NCI-H187 treated with DMSO at 0.1 percent for 48 hours (cell line): ENCODE measurements around the gene HSFY2.
"Not testable (repeated sequence)": the region's sequence is repeated elsewhere in the genome, so short reads cannot be mapped to it uniquely, and the experiment has no call there.

Experiments used
- DNase-seq: peaks from one replicate; lab custom pipeline; 2025; lab: John Stamatoyannopoulos, UW

The HSFY2 gene, protein sequence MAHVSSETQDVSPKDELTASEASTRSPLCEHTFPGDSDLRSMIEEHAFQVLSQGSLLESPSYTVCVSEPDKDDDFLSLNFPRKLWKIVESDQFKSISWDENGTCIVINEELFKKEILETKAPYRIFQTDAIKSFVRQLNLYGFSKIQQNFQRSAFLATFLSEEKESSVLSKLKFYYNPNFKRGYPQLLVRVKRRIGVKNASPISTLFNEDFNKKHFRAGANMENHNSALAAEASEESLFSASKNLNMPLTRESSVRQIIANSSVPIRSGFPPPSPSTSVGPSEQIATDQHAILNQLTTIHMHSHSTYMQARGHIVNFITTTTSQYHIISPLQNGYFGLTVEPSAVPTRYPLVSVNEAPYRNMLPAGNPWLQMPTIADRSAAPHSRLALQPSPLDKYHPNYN

DNA sequence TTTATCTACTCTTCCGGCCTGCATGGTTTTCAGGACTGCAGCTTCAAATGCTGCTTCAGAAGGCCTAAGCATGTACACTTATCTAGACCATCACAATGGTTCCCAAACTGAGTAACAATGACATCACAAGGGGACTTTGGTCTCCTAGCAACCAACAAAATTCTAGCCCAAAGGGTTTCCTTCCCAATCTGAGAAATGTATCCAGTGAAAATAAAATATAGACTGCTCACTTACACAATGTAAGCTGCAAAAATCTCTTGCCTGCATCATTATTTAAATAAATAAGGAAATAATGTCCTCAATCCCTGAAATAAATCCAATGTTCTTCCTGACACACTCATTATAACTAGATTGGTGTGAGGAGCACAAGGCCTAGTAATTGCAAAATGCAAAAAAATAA lies at the start of gene HSFY2:
TSS of gene HSFY2 (minus strand) at position 101 of the 400 bp plus-strand sequence. CDS start 117 bp downstream, outside the sequence.
- not testable (repeated sequence) for DNase-seq

DNA sequence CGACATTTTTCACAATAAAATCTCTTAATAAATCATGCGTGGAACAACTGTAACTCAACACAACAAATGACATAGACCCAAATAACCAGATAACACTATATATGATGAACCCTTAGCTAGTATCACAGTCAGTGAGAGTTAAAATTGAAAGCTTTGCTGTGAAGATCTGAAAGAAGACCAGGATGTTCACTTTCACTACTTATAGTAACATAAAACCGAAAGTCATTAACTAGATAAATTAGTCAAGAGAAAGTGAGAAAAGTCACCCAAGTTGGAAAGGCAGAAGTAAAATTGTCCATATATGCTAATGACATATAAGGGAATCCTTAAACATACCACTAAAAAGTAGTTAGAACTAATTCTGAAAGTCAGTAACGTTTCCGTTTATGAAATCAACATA lies 42.2 kb upstream of the HSFY2 start:
- not testable (repeated sequence) for DNase-seq

DNA sequence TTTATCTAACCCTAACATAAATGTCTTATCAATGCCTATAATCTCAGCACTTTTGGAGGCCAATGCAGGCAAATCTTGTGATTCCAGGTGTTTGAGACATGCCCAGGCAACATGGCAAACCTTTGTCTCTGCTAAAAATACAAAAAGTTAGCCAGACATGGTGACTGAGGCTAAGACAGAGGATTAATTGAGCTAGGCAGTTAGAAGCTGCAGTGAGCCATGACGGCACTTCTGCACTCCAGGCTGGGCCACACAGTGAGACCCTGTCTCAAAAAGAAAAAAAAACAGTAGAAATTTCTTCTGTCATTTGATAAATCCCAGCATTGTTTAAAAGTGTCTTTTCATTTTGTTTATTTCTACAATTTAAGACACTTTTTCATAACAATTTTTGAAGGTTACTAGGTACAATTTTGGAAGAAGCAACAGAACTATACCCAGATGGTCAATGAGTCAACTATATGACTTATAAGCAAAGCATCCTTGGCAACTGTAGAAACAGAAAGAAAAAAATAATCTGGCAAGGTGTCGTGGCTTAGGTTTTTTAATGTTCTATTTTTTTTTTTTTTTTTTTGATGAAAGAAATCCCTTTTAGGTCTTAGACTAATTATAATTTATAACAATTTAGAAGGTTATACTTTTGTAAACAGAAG lies 15.3 kb upstream of the HSFY2 start:
- DNase-seq = not testable (repeated sequence)

DNA sequence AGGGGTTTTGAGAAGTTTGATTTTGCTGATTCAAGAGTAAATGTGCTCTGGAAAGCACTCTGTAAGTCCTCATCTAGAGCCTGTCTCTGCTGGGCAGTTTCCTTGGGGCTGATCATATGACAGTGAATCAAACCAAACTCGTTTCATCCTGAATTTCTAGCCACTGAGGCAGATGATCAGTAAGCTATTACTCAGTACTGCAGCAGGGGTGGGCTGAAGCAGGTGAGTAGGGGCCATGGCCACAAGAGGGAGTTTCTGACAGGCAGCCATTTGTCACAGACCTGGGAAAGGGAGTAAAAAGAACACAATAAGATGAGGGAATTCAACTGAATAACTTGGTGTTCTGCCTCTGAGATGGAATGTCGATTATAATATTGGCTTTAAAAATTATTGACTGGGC lies 19.5 kb downstream of the HSFY2 start:
- not testable (repeated sequence) for DNase-seq

DNA sequence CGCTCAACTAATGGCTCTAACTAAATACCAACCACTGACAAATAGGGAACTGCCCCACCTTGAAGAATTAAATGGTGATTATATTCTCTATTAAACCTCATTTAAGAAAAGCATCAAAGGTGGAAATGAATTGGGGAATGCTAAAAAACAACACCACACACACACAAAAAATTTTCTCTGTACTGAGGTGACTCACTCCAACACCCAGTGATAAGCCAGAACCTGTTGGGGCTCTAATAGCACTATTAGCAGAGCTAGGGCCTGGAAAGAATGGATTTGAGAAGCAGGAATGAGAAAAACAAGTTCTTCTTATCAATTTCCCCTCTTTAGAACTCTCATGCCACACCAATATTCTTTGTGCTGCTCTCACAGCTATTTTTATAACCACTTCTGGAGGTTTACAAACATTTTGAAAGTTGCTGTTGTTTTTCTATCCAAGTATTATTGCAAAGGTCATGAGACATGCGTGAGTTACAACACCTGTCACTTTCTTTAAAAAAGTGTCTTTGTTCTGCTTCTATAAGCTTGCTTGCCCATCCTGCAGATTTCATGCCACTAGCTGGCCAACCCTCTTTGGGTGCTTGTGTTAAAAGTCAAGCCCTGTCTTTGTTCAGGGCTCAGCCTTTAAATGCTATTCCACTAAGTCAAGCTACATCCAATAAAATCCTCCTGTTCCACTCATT lies 20.3 kb downstream of the HSFY2 start:
- not testable (repeated sequence) for DNase-seq

DNA sequence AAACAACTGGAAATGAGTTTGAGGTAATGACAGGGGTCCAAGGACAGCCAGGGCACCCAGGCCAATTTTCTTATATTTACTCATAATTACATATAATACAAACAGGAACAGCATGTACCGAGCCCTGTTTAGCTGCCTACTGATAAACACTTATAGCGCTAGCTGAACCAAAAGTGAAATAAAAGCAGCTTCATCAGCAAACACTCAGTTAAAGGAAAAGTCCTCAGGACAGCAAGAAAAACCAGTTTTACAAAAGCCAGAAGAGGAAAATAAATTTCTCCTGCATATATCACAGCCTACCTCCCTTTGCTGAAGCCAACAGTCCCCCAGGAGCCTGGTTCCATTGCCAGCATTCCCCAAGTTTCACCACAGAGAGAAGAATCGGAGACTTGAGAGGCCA lies 49.8 kb downstream of the HSFY2 start:
- DNase-seq = not testable (repeated sequence)
